HEK293 (cell line): ENCODE results near the gene TRIM9.

Experiments
- CTCF ChIP-seq: fragments of 450-650 bp; formaldehyde crosslinking; IDR thresholded peaks from 2 replicates; pipeline ENCODE4 v1.5.1; 2016; ENCODE audit warnings: missing biosample characterization, missing genetic modification characterization
- SP2 ChIP-seq: fragments of 450-650 bp; formaldehyde crosslinking; IDR thresholded peaks from 2 replicates; pipeline ENCODE4 v1.5.1; 2016; ENCODE audit warnings: missing biosample characterization, missing genetic modification characterization
- TCF7L2 ChIP-seq: IDR thresholded peaks from 2 replicates; pipeline ENCODE4 v1.6.1; 2011; ENCODE audit warnings: low read depth, mild to moderate bottlenecking, inconsistent platforms, low read length, moderate library complexity, borderline replicate concordance
- ZNF239 ChIP-seq: fragments of 450-650 bp; formaldehyde crosslinking; IDR thresholded peaks from 2 replicates; pipeline ENCODE4 v1.5.1; 2016; ENCODE audit warnings: missing biosample characterization, missing genetic modification characterization
- ZNF830 ChIP-seq: fragments of 450-650 bp; IDR thresholded peaks from 2 replicates; pipeline ENCODE4 v1.5.0; 2018; ENCODE audit warnings: missing biosample characterization, missing genetic modification characterization, low read depth, mild to moderate bottlenecking, moderate library complexity

DNA sequence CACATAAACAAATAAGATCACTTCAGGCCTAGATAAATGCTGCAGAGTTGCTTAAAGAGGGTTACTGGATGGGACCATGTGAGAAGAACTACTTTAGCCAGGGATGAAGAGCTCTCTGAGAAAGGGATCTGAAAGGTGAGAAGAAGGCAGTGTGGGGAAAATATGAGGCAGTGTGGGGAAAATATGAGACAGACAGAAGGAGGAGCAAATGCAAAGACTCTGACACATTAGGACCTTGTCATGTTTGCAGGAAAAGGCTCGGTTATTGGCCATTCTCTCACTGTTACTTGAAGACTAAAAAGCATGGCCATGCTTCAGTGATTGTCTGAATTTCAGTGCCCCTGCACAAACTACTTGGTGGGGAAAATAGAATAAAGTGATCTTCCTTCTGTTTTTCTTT is 22.7 kb upstream of the TRIM9 start:
- TF ChIP-seq CTCF (no peak), SP2 (tag by site-specific recombination) (no peak), TCF7L2 (no peak), ZNF239 (no peak), ZNF830 (tag by site-specific recombination) (no peak)
